IMR-90 (cell line): ENCODE data around the gene CALY. TPM values are rescaled to one million over a fixed set of nuclear protein-coding genes. Genes with fewer than 3 reads are reported as not detected.

Source experiments
- ATAC-seq: fragments of 200-7000 bp; cut with Tn5 transposase; 2 replicates; pipeline ENCODE4 v1.9.1; 2020; ENCODE audit warnings: low read depth, mild to moderate bottlenecking, moderate library complexity
- BruUV-seq: library from RNA; stranded (reverse); fragments of 400-500 nt; replicated peaks from 2 replicates; lab custom pipeline; 2021; lab: Mats Ljungman, UMichigan
- CTCF ChIA-PET: fragments of 300-600 bp; formaldehyde crosslinking; extraction: SDS; loops from one replicate; lab custom pipeline; 2021; ENCODE audit warnings: antibody characterized with exemption; lab: Yijun Ruan, JAX
- POLR2A ChIA-PET: fragments of 300-600 bp; sonication (Branson Sonifier 250); formaldehyde crosslinking; loops from one replicate; lab custom pipeline; 2022; ENCODE audit warnings: antibody characterized with exemption; ENCODE audit not compliant: unreplicated experiment; lab: Charles Lee
- DNase-seq: peaks from one replicate; pipeline ENCODE4 v3.0.0; 2013
- H2AFZ ChIP-seq: replicated peaks from 2 replicates; pipeline ENCODE3; 2013; ENCODE audit warnings: low read length, mild to moderate bottlenecking; ENCODE audit not compliant: poor library complexity
- H2AK5ac ChIP-seq: 2 replicates; pipeline ENCODE4 v1.6.1; 2013; ENCODE audit warnings: low read depth, low read length, inconsistent platforms
- H2AK9ac ChIP-seq: replicated peaks from 2 replicates; pipeline ENCODE3; 2013; ENCODE audit warnings: mild to moderate bottlenecking, low read depth, low read length, moderate library complexity; ENCODE audit not compliant: poor library complexity
- H2BK120ac ChIP-seq: 2 replicates; pipeline ENCODE4 v1.6.1; 2013; ENCODE audit warnings: low read depth, low read length, inconsistent platforms
- H2BK15ac ChIP-seq: 3 replicates; pipeline ENCODE4 v1.6.1; 2013; ENCODE audit warnings: low read depth, low read length, inconsistent platforms
- H2BK20ac ChIP-seq: 2 replicates; pipeline ENCODE4 v1.6.1; 2013; ENCODE audit warnings: low read depth, mild to moderate bottlenecking, inconsistent platforms, low read length, moderate library complexity
- H2BK5ac ChIP-seq: 2 replicates; pipeline ENCODE4 v1.6.1; 2013; ENCODE audit warnings: mild to moderate bottlenecking, low read depth, low read length, inconsistent platforms; ENCODE audit not compliant: poor library complexity, severe bottlenecking
- H3K14ac ChIP-seq: replicated peaks from 2 replicates; pipeline ENCODE4 v1.6.1; 2013; ENCODE audit warnings: low read depth, low read length, inconsistent platforms
- H3K18ac ChIP-seq: 2 replicates; pipeline ENCODE4 v1.6.1; 2013; ENCODE audit warnings: low read depth, low read length, control low read depth
- H3K23ac ChIP-seq: 2 replicates; pipeline ENCODE4 v1.6.1; 2013; ENCODE audit warnings: low read depth, low read length, inconsistent platforms
- H3K27ac ChIP-seq: 2 replicates; pipeline ENCODE4 v1.5.1; 2013; ENCODE audit warnings: mild to moderate bottlenecking, control low read depth, low read length; ENCODE audit not compliant: insufficient read depth
- H3K27me3 ChIP-seq: 2 replicates; pipeline ENCODE4 v1.6.1; 2013; ENCODE audit warnings: low read length; ENCODE audit not compliant: control insufficient read depth, insufficient read depth
- H3K36me3 ChIP-seq: 2 replicates; pipeline ENCODE4 v1.6.1; 2013; ENCODE audit warnings: low read length, mixed read lengths; ENCODE audit not compliant: control insufficient read depth, insufficient read depth
- H3K4ac ChIP-seq: 2 replicates; pipeline ENCODE4 v1.6.1; 2013; ENCODE audit warnings: low read depth, low read length, inconsistent platforms
- H3K4me1 ChIP-seq: 2 replicates; pipeline ENCODE4 v1.6.1; 2013; ENCODE audit warnings: low read length, mixed read lengths; ENCODE audit not compliant: control insufficient read depth, insufficient read depth
- H3K4me2 ChIP-seq: 2 replicates; pipeline ENCODE4 v1.6.1; 2013; ENCODE audit warnings: low read depth, mild to moderate bottlenecking, control low read depth, low read length, moderate library complexity
- H3K4me3 ChIP-seq: 2 replicates; pipeline ENCODE4 v1.5.1; 2013; ENCODE audit warnings: low read depth, mild to moderate bottlenecking, control low read depth, low read length, moderate library complexity; ENCODE audit not compliant: insufficient read depth
- H3K56ac ChIP-seq: 2 replicates; pipeline ENCODE4 v1.6.1; 2013; ENCODE audit warnings: low read length, inconsistent platforms; ENCODE audit not compliant: insufficient read depth; ENCODE audit errors: extremely low read depth
- H3K79me1 ChIP-seq, 2 experiments: 2 replicates each; pipeline ENCODE4 v1.6.1; 2013; ENCODE audit warnings: low read length in 2 of 2, inconsistent platforms in 1 of 2, low read depth in 1 of 2
- H3K9ac ChIP-seq: 2 replicates; pipeline ENCODE4 v1.6.1; 2013; ENCODE audit warnings: low read depth, low read length, control low read depth
- H3K9me1 ChIP-seq: 2 replicates; pipeline ENCODE4 v1.6.1; 2013; ENCODE audit warnings: low read length, inconsistent platforms; ENCODE audit not compliant: insufficient read depth
- H3K9me3 ChIP-seq: 2 replicates; pipeline ENCODE4 v1.6.1; 2013; ENCODE audit warnings: low read length; ENCODE audit not compliant: control insufficient read depth, insufficient read depth
- H4K20me1 ChIP-seq: 2 replicates; pipeline ENCODE4 v1.6.1; 2013; ENCODE audit warnings: low read length, inconsistent platforms; ENCODE audit not compliant: insufficient read depth
- H4K5ac ChIP-seq: 2 replicates; pipeline ENCODE4 v1.6.1; 2013; ENCODE audit warnings: mild to moderate bottlenecking, low read depth, low read length, control low read depth
- H4K8ac ChIP-seq, 2 experiments: 2 replicates each; pipeline ENCODE4 v1.6.1; 2013; ENCODE audit warnings: low read depth in 2 of 2, low read length in 2 of 2, control low read depth in 1 of 2, inconsistent platforms in 1 of 2
- H4K91ac ChIP-seq: 2 replicates; pipeline ENCODE4 v1.6.1; 2013; ENCODE audit warnings: low read depth, low read length, inconsistent platforms; ENCODE audit not compliant: insufficient read depth
- BHLHE40 ChIP-seq: fragments of 150-350 bp; IDR thresholded peaks from 2 replicates; pipeline ENCODE4 v1.6.1; 2016; ENCODE audit warnings: mild to moderate bottlenecking, low read depth, low read length
- CEBPB ChIP-seq: IDR thresholded peaks from 2 replicates; pipeline ENCODE4 v1.6.1; 2012; ENCODE audit warnings: low read depth, low read length, improper control_type of control experiment
- CHD1 ChIP-seq: IDR thresholded peaks from 2 replicates; pipeline ENCODE4 v1.6.1; 2012; ENCODE audit warnings: low read depth, low read length, improper control_type of control experiment
- FOS ChIP-seq: fragments of 150-350 bp; IDR thresholded peaks from 2 replicates; pipeline ENCODE4 v1.6.1; 2016; ENCODE audit warnings: low read depth, low read length
- MAFK ChIP-seq: IDR thresholded peaks from 2 replicates; pipeline ENCODE4 v1.6.1; 2012; ENCODE audit warnings: low read depth, low read length, improper control_type of control experiment
- MAZ ChIP-seq: IDR thresholded peaks from 2 replicates; pipeline ENCODE4 v1.6.1; 2012; ENCODE audit warnings: low read depth, mild to moderate bottlenecking, low read length, improper control_type of control experiment, moderate library complexity, borderline replicate concordance
- MXI1 ChIP-seq: IDR thresholded peaks from 2 replicates; pipeline ENCODE4 v1.6.1; 2012; ENCODE audit warnings: low read depth, mild to moderate bottlenecking, low read length, moderate library complexity, borderline replicate concordance
- NFE2L2 ChIP-seq: fragments of 150-350 bp; IDR thresholded peaks from 2 replicates; pipeline ENCODE4 v1.6.1; 2016; ENCODE audit warnings: low read depth, mild to moderate bottlenecking, low read length
- POLR2A ChIP-seq: IDR thresholded peaks from 2 replicates; pipeline ENCODE4 v1.6.1; 2012; ENCODE audit warnings: mild to moderate bottlenecking, low read depth, low read length
- RAD21 ChIP-seq: IDR thresholded peaks from 2 replicates; pipeline ENCODE4 v1.6.1; 2012; ENCODE audit warnings: low read length, improper control_type of control experiment
- RCOR1 ChIP-seq: IDR thresholded peaks from 2 replicates; pipeline ENCODE4 v1.6.1; 2012; ENCODE audit warnings: mild to moderate bottlenecking, low read length, improper control_type of control experiment; ENCODE audit not compliant: insufficient replicate concordance
- RFX5 ChIP-seq: IDR thresholded peaks from 2 replicates; pipeline ENCODE4 v1.8.0; 2012; ENCODE audit warnings: low read depth, mild to moderate bottlenecking, low read length, moderate library complexity
- SMC3 ChIP-seq: fragments of 150-350 bp; IDR thresholded peaks from 2 replicates; pipeline ENCODE4 v1.6.1; 2016; ENCODE audit warnings: low read depth, mild to moderate bottlenecking, antibody characterized with exemption, low read length, moderate library complexity
- WGBS, 2 experiments: methylation state at CpG; one replicate each; pipeline versions ENCODE4 v1.1.5 to v1.1.7; 2013; ENCODE audit warnings: missing lambda C conversion rate in 2 of 2; ENCODE audit not compliant: insufficient read length in 1 of 2; ENCODE audit errors: extremely low coverage in 2 of 2; 5-methylcytosine and 5-hydroxymethylcytosine counted together
- dilution Hi-C: fragments of 300-500 bp; cut with HindIII; formaldehyde crosslinking; loops from one replicate; pipeline ENCODE4 v1.14.3; 2018; ENCODE audit warnings: low sequenced_read_pairs; ENCODE audit not compliant: unreplicated experiment
- in situ Hi-C: fragments of 300-500 bp; cut with MboI; formaldehyde crosslinking; loops from 3 replicates; pipeline ENCODE4 v1.14.3; 2019; ENCODE audit warnings: low sequenced_read_pairs, inconsistent platforms, mixed read lengths
- intact Hi-C: fragments of 100-400 bp; cut with micrococcal nuclease; formaldehyde crosslinking; loops from 2 replicates; pipeline ENCODE4 v1.10.0; 2022
- polyA plus RNA-seq, 3 experiments: library from polyadenylated mRNA; depleted of rRNA; stranded (reverse); fragments of >200 nt; gene quantifications; 2 replicates each; pipeline ENCODE4 v1.2.3, GENCODE V29; 2012; ENCODE audit warnings: low replicate concordance in 1 of 3
- total RNA-seq: library from RNA; depleted of rRNA; stranded (reverse); fragments of >200 nt; gene quantifications from 2 replicates; pipeline ENCODE4 v1.2.3, GENCODE V29; 2012
- TF ChIP-seq, protein P1 (sequence below): fragments of 150-350 bp; IDR thresholded peaks from 2 replicates; pipeline ENCODE4 v1.6.1; 2016; ENCODE audit warnings: low read depth, mild to moderate bottlenecking, low read length, moderate library complexity, borderline replicate concordance
- TF ChIP-seq, protein P2 (sequence below): fragments of 150-350 bp; IDR thresholded peaks from 2 replicates; pipeline ENCODE4 v1.6.1; 2017; ENCODE audit warnings: mild to moderate bottlenecking, antibody characterized with exemption, low read length, low read depth
- TF ChIP-seq, protein P3 (sequence below): conservative IDR thresholded peaks from 2 replicates; pipeline ENCODE4 v1.5.1; 2012; ENCODE audit warnings: mild to moderate bottlenecking, low read depth, low read length, improper control_type of control experiment

Gene CALY
- total and polyA plus RNA-seq, 2 of the 4 experiments (the other 2 are of a cell fraction) = 0.34 TPM; not detected in 1

DNA sequence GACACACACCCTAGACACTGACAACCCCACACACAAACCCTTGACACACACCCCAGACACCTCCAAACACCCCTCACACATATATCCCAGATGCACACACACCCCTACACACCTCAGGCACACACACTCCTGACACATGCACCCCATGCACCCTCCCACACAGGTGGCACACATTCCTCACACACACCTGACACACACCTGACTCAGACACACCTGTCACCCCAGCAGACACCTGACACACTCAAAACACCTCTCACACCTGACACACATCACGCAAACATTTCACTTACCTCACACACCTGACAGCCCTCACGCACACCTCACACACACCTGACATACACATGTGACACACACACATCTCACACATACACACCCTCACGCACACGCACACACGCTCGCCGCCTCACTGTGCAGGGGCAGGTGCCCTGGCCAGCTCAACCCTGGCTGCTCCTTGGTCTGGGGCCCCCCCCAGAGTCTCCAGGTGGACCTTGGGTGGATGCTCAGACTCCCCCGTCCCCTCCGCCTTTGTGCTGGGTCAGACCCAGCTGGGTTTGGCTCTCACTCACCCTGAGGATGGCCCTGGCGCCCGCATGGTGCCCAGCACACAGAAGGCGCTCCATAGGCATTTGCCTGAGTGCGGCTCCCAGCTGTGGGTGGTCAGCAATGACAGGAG lies 3.1 kb upstream of the CALY start:
- H3K18ac ChIP-seq = no peak overlapping the region
- H2AK9ac ChIP-seq = no peak overlapping the region
- H4K5ac ChIP-seq = no peak overlapping the region
- dilution Hi-C loops (no loop called here), intact Hi-C loops (no loop called here), in situ Hi-C loops (no loop called here)
- H3K4me1 ChIP-seq = peaks cover 3% of the 10 kb centered on the region; the same call in 1 of the 2 replicates
- no peak overlapping the region for H3K14ac ChIP-seq
- H3K9ac ChIP-seq = no peak overlapping the region
- no peak overlapping the region for H2BK5ac ChIP-seq
- no peak for ATAC-seq
- H3K36me3 ChIP-seq = no peaks in the 10 kb centered on the region
- no peak for TF ChIP-seq CHD1
- no peak for TF ChIP-seq RCOR1
- TF ChIP-seq, protein P1, sequence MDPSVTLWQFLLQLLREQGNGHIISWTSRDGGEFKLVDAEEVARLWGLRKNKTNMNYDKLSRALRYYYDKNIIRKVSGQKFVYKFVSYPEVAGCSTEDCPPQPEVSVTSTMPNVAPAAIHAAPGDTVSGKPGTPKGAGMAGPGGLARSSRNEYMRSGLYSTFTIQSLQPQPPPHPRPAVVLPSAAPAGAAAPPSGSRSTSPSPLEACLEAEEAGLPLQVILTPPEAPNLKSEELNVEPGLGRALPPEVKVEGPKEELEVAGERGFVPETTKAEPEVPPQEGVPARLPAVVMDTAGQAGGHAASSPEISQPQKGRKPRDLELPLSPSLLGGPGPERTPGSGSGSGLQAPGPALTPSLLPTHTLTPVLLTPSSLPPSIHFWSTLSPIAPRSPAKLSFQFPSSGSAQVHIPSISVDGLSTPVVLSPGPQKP = no peak
- no peak for TF ChIP-seq FOS
- TF ChIP-seq BHLHE40 = no peak
- TF ChIP-seq MXI1 = no peak
- TF ChIP-seq CEBPB = no peak
- no peak for TF ChIP-seq MAZ
- TF ChIP-seq, protein P2, sequence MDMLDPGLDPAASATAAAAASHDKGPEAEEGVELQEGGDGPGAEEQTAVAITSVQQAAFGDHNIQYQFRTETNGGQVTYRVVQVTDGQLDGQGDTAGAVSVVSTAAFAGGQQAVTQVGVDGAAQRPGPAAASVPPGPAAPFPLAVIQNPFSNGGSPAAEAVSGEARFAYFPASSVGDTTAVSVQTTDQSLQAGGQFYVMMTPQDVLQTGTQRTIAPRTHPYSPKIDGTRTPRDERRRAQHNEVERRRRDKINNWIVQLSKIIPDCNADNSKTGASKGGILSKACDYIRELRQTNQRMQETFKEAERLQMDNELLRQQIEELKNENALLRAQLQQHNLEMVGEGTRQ = no peak
- TF ChIP-seq, protein P3, sequence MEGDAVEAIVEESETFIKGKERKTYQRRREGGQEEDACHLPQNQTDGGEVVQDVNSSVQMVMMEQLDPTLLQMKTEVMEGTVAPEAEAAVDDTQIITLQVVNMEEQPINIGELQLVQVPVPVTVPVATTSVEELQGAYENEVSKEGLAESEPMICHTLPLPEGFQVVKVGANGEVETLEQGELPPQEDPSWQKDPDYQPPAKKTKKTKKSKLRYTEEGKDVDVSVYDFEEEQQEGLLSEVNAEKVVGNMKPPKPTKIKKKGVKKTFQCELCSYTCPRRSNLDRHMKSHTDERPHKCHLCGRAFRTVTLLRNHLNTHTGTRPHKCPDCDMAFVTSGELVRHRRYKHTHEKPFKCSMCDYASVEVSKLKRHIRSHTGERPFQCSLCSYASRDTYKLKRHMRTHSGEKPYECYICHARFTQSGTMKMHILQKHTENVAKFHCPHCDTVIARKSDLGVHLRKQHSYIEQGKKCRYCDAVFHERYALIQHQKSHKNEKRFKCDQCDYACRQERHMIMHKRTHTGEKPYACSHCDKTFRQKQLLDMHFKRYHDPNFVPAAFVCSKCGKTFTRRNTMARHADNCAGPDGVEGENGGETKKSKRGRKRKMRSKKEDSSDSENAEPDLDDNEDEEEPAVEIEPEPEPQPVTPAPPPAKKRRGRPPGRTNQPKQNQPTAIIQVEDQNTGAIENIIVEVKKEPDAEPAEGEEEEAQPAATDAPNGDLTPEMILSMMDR = no peak
- TF ChIP-seq RFX5 = no peak
- no peak for TF ChIP-seq NFE2L2
- TF ChIP-seq MAFK = no peak
- no peak for TF ChIP-seq SMC3
- no peak for TF ChIP-seq POLR2A
- TF ChIP-seq RAD21 = no peak
- POLR2A ChIA-PET = no interaction called here
- no peak overlapping the region for H3K4me3 ChIP-seq
- no peak overlapping the region for H2BK120ac ChIP-seq
- DNase-seq = no peak
- no peak overlapping the region for H3K4me2 ChIP-seq
- H3K23ac ChIP-seq = no peak overlapping the region
- H4K20me1 ChIP-seq = no peaks in the 10 kb centered on the region
- H3K27me3 ChIP-seq = peaks cover 39% of the 10 kb centered on the region
- H2BK15ac ChIP-seq = no peak overlapping the region
- no peak overlapping the region for H2BK20ac ChIP-seq
- no peak overlapping the region for H3K4ac ChIP-seq
- BruUV-seq = no TSS peak
- CTCF ChIA-PET = no interaction called here
- no peaks in the 10 kb centered on the region for H3K9me3 ChIP-seq
- H4K8ac ChIP-seq = no peak overlapping the region
- no peak overlapping the region for H3K27ac ChIP-seq
- no peaks in the 10 kb centered on the region for H3K9me1 ChIP-seq
- H3K56ac ChIP-seq = no peak overlapping the region
- 77% methylated on average over 5 of the region's 13 CpGs; no CpG with 5 or more reads in 1 of the 2 experiments for WGBS, 2 experiments
- peak overlapping the region; percentile 58 for H2AFZ ChIP-seq
- H2AK5ac ChIP-seq = no peak overlapping the region
- H4K91ac ChIP-seq = no peak overlapping the region
- no peaks in the 10 kb centered on the region for H3K79me1 ChIP-seq
